ENCODE measurements around the gene RAB30.
"Not testable (repeated sequence)": the region's sequence is repeated elsewhere in the genome, so short reads cannot be mapped to it uniquely, and the experiment has no call there.

The RAB30 gene

GRCh38 chr11:82980292-82980691, 91.4 kb downstream of the RAB30 start:
- ATAC-seq (peak; percentile 87), DNase-seq (no peak)
- H3K27ac Mint-ChIP-seq = peak overlapping the region; percentile 76

GRCh38 chr11:82979824-82980223, 91.9 kb downstream of the RAB30 start:
- no peaks in the 10 kb centered on the region for H3K27me3 Mint-ChIP-seq
- DNase-seq (no peak), ATAC-seq (no peak)
- no peaks in the 10 kb centered on the region for H3K9me3 Mint-ChIP-seq
- H3K36me3 Mint-ChIP-seq (ENCODE audit: low read depth) = peaks cover 36% of the 10 kb centered on the region
- peaks cover 59% of the 10 kb centered on the region for H3K4me1 Mint-ChIP-seq
- no peak overlapping the region for H3K4me3 Mint-ChIP-seq
- H3K27ac Mint-ChIP-seq = peak overlapping the region; percentile 76

More at GRCh38 chr11:82980292-82980691, 91.4 kb downstream of the RAB30 start:
- Mint-ChIP-seq H3K36me3 (ENCODE audit: low read depth) (peaks cover 37% of the 10 kb centered on the region), H3K9me3 (no peaks in the 10 kb centered on the region), H3K4me1 (peaks cover 57% of the 10 kb centered on the region), H3K4me3 (no peak overlapping the region), H3K27me3 (no peaks in the 10 kb centered on the region)

- H3K36me3 Mint-ChIP-seq (ENCODE audit: low read depth) = peaks cover 29% of the 10 kb centered on the region
- DNase-seq = no peak
- H3K27ac Mint-ChIP-seq = peak overlapping the region; percentile 80
- H3K27me3 Mint-ChIP-seq = no peaks in the 10 kb centered on the region
- H3K4me3 Mint-ChIP-seq = peak overlapping the region; percentile 46
- peak; percentile 78 for ATAC-seq
- no peaks in the 10 kb centered on the region for H3K9me3 Mint-ChIP-seq
- peaks cover 56% of the 10 kb centered on the region for H3K4me1 Mint-ChIP-seq
Observed at GRCh38 chr11:82978422-82979099, 93.1 kb downstream of the RAB30 start.

GRCh38 chr11:82976786-82977185, 94.9 kb downstream of the RAB30 start:
- no peaks in the 10 kb centered on the region for H3K27me3 Mint-ChIP-seq
- peaks cover 67% of the 10 kb centered on the region for H3K4me1 Mint-ChIP-seq
- H3K27ac Mint-ChIP-seq = no peak overlapping the region
- ATAC-seq = no peak
- H3K4me3 Mint-ChIP-seq = no peak overlapping the region
- no peaks in the 10 kb centered on the region for H3K9me3 Mint-ChIP-seq
- H3K36me3 Mint-ChIP-seq (ENCODE audit: low read depth) = peaks cover 22% of the 10 kb centered on the region
- no peak for DNase-seq

- Mint-ChIP-seq H3K9me3 (no peaks in the 10 kb centered on the region), H3K4me1 (peaks cover 71% of the 10 kb centered on the region), H3K4me3 (no peak overlapping the region), H3K27ac (no peak overlapping the region), H3K36me3 (ENCODE audit: low read depth) (peaks cover 13% of the 10 kb centered on the region), H3K27me3 (no peaks in the 10 kb centered on the region)
- ATAC-seq = no peak
- DNase-seq = no peak
Observed at GRCh38 chr11:82975882-82976281, 95.8 kb downstream of the RAB30 start.

DNA sequence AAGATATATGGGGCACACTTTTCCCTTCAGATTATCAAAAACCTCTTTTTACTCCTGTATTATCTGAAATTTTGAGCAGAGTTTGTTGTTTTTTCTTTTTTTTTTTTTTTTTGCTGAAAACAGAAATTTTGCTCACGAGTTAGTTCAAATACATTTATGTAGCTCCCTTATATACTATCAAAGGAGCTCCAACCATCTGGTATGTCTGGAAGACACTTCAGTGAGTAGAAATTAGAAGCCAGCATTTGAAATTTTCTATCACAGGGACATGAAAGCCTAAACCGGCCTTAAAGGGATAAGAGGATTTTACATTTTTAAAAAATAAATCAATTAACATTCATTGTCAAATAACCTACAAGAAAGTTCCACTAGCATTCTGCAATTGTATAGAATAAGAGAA, 96.8 kb downstream of the RAB30 start:
- no peak for DNase-seq
- H3K4me1 Mint-ChIP-seq = peaks cover 65% of the 10 kb centered on the region
- no peak overlapping the region for H3K4me3 Mint-ChIP-seq
- peaks cover 11% of the 10 kb centered on the region for H3K36me3 Mint-ChIP-seq (ENCODE audit: low read depth)
- H3K27me3 Mint-ChIP-seq = no peaks in the 10 kb centered on the region
- ATAC-seq = no peak
- H3K27ac Mint-ChIP-seq = no peak overlapping the region
- H3K9me3 Mint-ChIP-seq = no peaks in the 10 kb centered on the region

DNA sequence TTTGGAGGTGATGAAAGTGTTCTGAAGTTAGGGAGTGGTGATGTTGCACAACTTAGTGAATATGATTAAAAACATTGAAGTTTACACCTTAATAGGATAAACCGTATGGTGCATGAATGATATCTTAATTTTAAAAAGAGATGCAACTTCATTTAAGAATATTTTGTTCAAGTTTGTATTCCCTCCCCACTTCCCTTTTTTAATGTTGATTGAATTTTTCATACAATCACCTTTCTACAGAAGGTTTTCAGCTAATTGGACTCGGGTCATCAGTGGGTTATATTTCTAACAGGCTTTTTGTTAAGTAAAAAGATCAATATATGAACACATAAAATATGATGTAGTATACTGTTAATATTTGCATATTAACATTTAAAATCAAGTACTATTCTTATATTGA, 97.6 kb downstream of the RAB30 start:
- ATAC-seq (no peak), DNase-seq (no peak)
- Mint-ChIP-seq H3K27ac (no peak overlapping the region), H3K9me3 (no peaks in the 10 kb centered on the region), H3K27me3 (no peaks in the 10 kb centered on the region), H3K36me3 (ENCODE audit: low read depth) (peaks cover 8% of the 10 kb centered on the region), H3K4me3 (no peak overlapping the region), H3K4me1 (peaks cover 65% of the 10 kb centered on the region)

DNA sequence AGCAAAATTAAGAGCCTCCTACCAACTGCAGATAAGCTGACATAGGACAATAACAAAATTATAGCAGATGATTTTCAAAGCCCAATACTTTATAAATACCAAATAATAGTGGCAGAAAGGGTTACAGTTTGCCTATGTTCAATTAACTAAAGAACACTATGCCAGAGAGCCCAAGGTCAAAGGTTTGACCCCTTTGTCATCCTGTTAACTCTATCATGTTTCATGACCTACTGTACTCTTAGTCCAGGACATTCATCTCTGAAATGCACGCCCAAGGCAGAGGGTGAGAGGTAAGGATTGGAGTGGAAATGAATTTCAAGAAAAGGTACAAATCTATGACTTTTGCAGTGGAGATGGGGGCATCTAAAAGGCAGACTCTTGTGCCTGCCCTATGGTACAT, 99.6 kb downstream of the RAB30 start:
- peaks cover 50% of the 10 kb centered on the region for H3K4me1 Mint-ChIP-seq
- peak overlapping the region; percentile 60 for H3K27ac Mint-ChIP-seq
- peaks cover 4% of the 10 kb centered on the region for H3K36me3 Mint-ChIP-seq (ENCODE audit: low read depth)
- ATAC-seq (no peak), DNase-seq (no peak)
- H3K9me3 Mint-ChIP-seq = no peaks in the 10 kb centered on the region
- peak overlapping the region; percentile 71 for H3K4me3 Mint-ChIP-seq
- no peaks in the 10 kb centered on the region for H3K27me3 Mint-ChIP-seq

DNA sequence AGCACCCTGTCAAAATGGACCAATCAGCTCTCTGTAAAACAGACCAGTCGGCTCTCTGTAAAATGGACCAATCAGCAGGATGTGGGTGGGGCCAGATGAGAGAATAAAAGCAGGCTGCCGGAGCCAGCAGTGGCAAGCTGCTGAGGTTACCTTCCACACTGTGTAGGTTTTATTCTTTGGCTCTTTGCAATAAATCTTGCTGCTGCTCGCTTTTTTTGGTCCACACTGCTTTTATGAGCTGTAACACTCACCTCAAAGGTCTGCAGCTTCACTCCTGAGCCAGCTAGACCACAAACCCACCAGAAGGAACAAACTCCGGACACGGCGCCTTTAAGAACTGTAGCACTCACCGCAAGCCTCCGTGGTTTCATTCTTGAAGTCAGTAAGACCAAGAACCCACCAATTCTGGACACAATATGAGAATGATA, 100.2 kb downstream of the RAB30 start:
- not testable (repeated sequence) for H3K27me3 Mint-ChIP-seq; H3K9me3 Mint-ChIP-seq; H3K36me3 Mint-ChIP-seq (ENCODE audit: low read depth)
- ATAC-seq (peak; percentile 67), DNase-seq (peak; percentile 52)
- H3K4me1 Mint-ChIP-seq = peaks cover 48% of the 10 kb centered on the region
- H3K27ac Mint-ChIP-seq = peak overlapping the region; percentile 60
- H3K4me3 Mint-ChIP-seq = peak overlapping the region; percentile 71

GRCh38 chr11:82970507-82971083, 101.1 kb downstream of the RAB30 start:
- H3K4me3 Mint-ChIP-seq; H3K27ac Mint-ChIP-seq; H3K9me3 Mint-ChIP-seq; H3K27me3 Mint-ChIP-seq; ATAC-seq; DNase-seq; H3K36me3 Mint-ChIP-seq (ENCODE audit: low read depth): not testable (repeated sequence)
- H3K4me1 Mint-ChIP-seq = peaks cover 50% of the 10 kb centered on the region

GRCh38 chr11:82969811-82970210, 101.9 kb downstream of the RAB30 start:
- no peak overlapping the region for H3K27ac Mint-ChIP-seq
- no peaks in the 10 kb centered on the region for H3K36me3 Mint-ChIP-seq (ENCODE audit: low read depth)
- H3K4me1 Mint-ChIP-seq = peaks cover 54% of the 10 kb centered on the region
- DNase-seq = no peak
- H3K9me3 Mint-ChIP-seq = no peaks in the 10 kb centered on the region
- peak; percentile 55 for ATAC-seq
- H3K27me3 Mint-ChIP-seq = no peaks in the 10 kb centered on the region
- no peak overlapping the region for H3K4me3 Mint-ChIP-seq

GRCh38 chr11:82967381-82967780, 104.3 kb downstream of the RAB30 start:
- Mint-ChIP-seq H3K4me3 (no peak overlapping the region), H3K36me3 (ENCODE audit: low read depth) (no peaks in the 10 kb centered on the region), H3K9me3 (peaks cover 3% of the 10 kb centered on the region), H3K4me1 (peaks cover 64% of the 10 kb centered on the region), H3K27me3 (no peaks in the 10 kb centered on the region), H3K27ac (no peak overlapping the region)
- ATAC-seq (no peak), DNase-seq (no peak)

- not testable (repeated sequence) for H3K27me3 Mint-ChIP-seq; H3K4me3 Mint-ChIP-seq; H3K27ac Mint-ChIP-seq; H3K36me3 Mint-ChIP-seq (ENCODE audit: low read depth); ATAC-seq; H3K9me3 Mint-ChIP-seq; DNase-seq
- H3K4me1 Mint-ChIP-seq = peaks cover 77% of the 10 kb centered on the region
Observed at GRCh38 chr11:82962021-82962420, 109.7 kb downstream of the RAB30 start.

- Mint-ChIP-seq H3K4me1 (peaks cover 83% of the 10 kb centered on the region), H3K27me3 (peaks cover 2% of the 10 kb centered on the region), H3K4me3 (peak overlapping the region; percentile 38), H3K9me3 (peaks cover 14% of the 10 kb centered on the region), H3K27ac (peak overlapping the region; percentile 86), H3K36me3 (ENCODE audit: low read depth) (peaks cover 12% of the 10 kb centered on the region)
- DNase-seq (no peak), ATAC-seq (no peak)
Observed at GRCh38 chr11:82960779-82961143, 110.9 kb downstream of the RAB30 start.

GRCh38 chr11:82959987-82960778, 111.5 kb downstream of the RAB30 start:
- DNase-seq = no peak
- peak; percentile 92 for ATAC-seq
- H3K27ac Mint-ChIP-seq = peak overlapping the region; percentile 86
- H3K27me3 Mint-ChIP-seq = peaks cover 2% of the 10 kb centered on the region
- H3K4me1 Mint-ChIP-seq = peaks cover 83% of the 10 kb centered on the region
- peaks cover 18% of the 10 kb centered on the region for H3K9me3 Mint-ChIP-seq
- H3K36me3 Mint-ChIP-seq (ENCODE audit: low read depth) = peaks cover 14% of the 10 kb centered on the region
- H3K4me3 Mint-ChIP-seq = peak overlapping the region; percentile 38

All from activated naive CD8-positive, alpha-beta T cell treated with anti-CD3 and anti-CD28 coated beads, Interleukin-2, amount 50 U/mL, for 24 hours (primary cell).